ENCODE data around the gene SENP1.

The SENP1 gene

GRCh38 chr12:48013287-48013686, 92.6 kb downstream of the SENP1 start:
- Mint-ChIP-seq H3K9me3 (no peaks in the 10 kb centered on the region), H3K27ac (no peak overlapping the region), H3K4me1 (ENCODE audit: low read depth) (no peaks in the 10 kb centered on the region), H3K4me3 (no peak overlapping the region), H3K27me3 (peaks cover 44% of the 10 kb centered on the region), H3K36me3 (ENCODE audit: low read depth) (no peaks in the 10 kb centered on the region)

GRCh38 chr12:48012070-48012469, 93.8 kb downstream of the SENP1 start:
- Mint-ChIP-seq H3K4me3 (no peak overlapping the region), H3K27me3 (peaks cover 53% of the 10 kb centered on the region), H3K27ac (no peak overlapping the region), H3K9me3 (no peaks in the 10 kb centered on the region), H3K36me3 (ENCODE audit: low read depth) (no peaks in the 10 kb centered on the region), H3K4me1 (ENCODE audit: low read depth) (no peaks in the 10 kb centered on the region)

- Mint-ChIP-seq H3K4me1 (ENCODE audit: low read depth) (peaks cover 2% of the 10 kb centered on the region), H3K9me3 (no peaks in the 10 kb centered on the region), H3K27ac (no peak overlapping the region), H3K4me3 (no peak overlapping the region), H3K36me3 (ENCODE audit: low read depth) (no peaks in the 10 kb centered on the region), H3K27me3 (peaks cover 69% of the 10 kb centered on the region)
Measured at GRCh38 chr12:48010366-48010970, 95.4 kb downstream of the SENP1 start.

- Mint-ChIP-seq H3K4me1 (ENCODE audit: low read depth) (peaks cover 8% of the 10 kb centered on the region), H3K9me3 (no peaks in the 10 kb centered on the region), H3K36me3 (ENCODE audit: low read depth) (no peaks in the 10 kb centered on the region), H3K27me3 (peaks cover 75% of the 10 kb centered on the region), H3K27ac (no peak overlapping the region), H3K4me3 (no peak overlapping the region)
Measured at GRCh38 chr12:48009471-48009870, 96.4 kb downstream of the SENP1 start.

- H3K27me3 Mint-ChIP-seq: peaks cover 78% of the 10 kb centered on the region
- H3K36me3 Mint-ChIP-seq (ENCODE audit: low read depth): no peaks in the 10 kb centered on the region
- peaks cover 10% of the 10 kb centered on the region for H3K4me1 Mint-ChIP-seq (ENCODE audit: low read depth)
- no peaks in the 10 kb centered on the region for H3K9me3 Mint-ChIP-seq
- H3K27ac Mint-ChIP-seq: no peak overlapping the region
- H3K4me3 Mint-ChIP-seq: no peak overlapping the region
Measured at GRCh38 chr12:48008950-48009349, 96.9 kb downstream of the SENP1 start.

- peaks cover 16% of the 10 kb centered on the region for H3K4me1 Mint-ChIP-seq (ENCODE audit: low read depth)
- H3K4me3 Mint-ChIP-seq: no peak overlapping the region
- H3K27me3 Mint-ChIP-seq: peaks cover 84% of the 10 kb centered on the region
- no peak overlapping the region for H3K27ac Mint-ChIP-seq
- H3K36me3 Mint-ChIP-seq (ENCODE audit: low read depth): no peaks in the 10 kb centered on the region
- H3K9me3 Mint-ChIP-seq: no peaks in the 10 kb centered on the region
Measured at GRCh38 chr12:48008349-48008748, 97.5 kb downstream of the SENP1 start.

GRCh38 chr12:48007206-48007605, 98.7 kb downstream of the SENP1 start:
- no peak overlapping the region for H3K4me3 Mint-ChIP-seq
- H3K27ac Mint-ChIP-seq: no peak overlapping the region
- peaks cover 25% of the 10 kb centered on the region for H3K4me1 Mint-ChIP-seq (ENCODE audit: low read depth)
- no peaks in the 10 kb centered on the region for H3K36me3 Mint-ChIP-seq (ENCODE audit: low read depth)
- H3K9me3 Mint-ChIP-seq: no peaks in the 10 kb centered on the region
- H3K27me3 Mint-ChIP-seq: peaks cover 86% of the 10 kb centered on the region

- peaks cover 40% of the 10 kb centered on the region for H3K4me1 Mint-ChIP-seq (ENCODE audit: low read depth)
- no peak overlapping the region for H3K27ac Mint-ChIP-seq
- peaks cover 90% of the 10 kb centered on the region for H3K27me3 Mint-ChIP-seq
- no peaks in the 10 kb centered on the region for H3K36me3 Mint-ChIP-seq (ENCODE audit: low read depth)
- H3K4me3 Mint-ChIP-seq: no peak overlapping the region
- no peaks in the 10 kb centered on the region for H3K9me3 Mint-ChIP-seq
Measured at GRCh38 chr12:48005750-48006021, 100.2 kb downstream of the SENP1 start.

GRCh38 chr12:48005001-48005749, 100.7 kb downstream of the SENP1 start:
- no peak overlapping the region for H3K4me3 Mint-ChIP-seq
- no peaks in the 10 kb centered on the region for H3K36me3 Mint-ChIP-seq (ENCODE audit: low read depth)
- peaks cover 95% of the 10 kb centered on the region for H3K27me3 Mint-ChIP-seq
- H3K4me1 Mint-ChIP-seq (ENCODE audit: low read depth): peaks cover 40% of the 10 kb centered on the region
- H3K9me3 Mint-ChIP-seq: no peaks in the 10 kb centered on the region
- no peak overlapping the region for H3K27ac Mint-ChIP-seq

- peaks cover 40% of the 10 kb centered on the region for H3K4me1 Mint-ChIP-seq (ENCODE audit: low read depth)
- H3K27me3 Mint-ChIP-seq: peaks cover 96% of the 10 kb centered on the region
- peak within 1 kb of the TSS; percentile 69 for H3K4me3 Mint-ChIP-seq
- H3K9me3 Mint-ChIP-seq: no peaks in the 10 kb centered on the region
- H3K36me3 Mint-ChIP-seq (ENCODE audit: low read depth): no peaks in the 10 kb centered on the region
- H3K27ac Mint-ChIP-seq: no peak within 1 kb of the TSS
Measured at GRCh38 chr12:48004053-48004941, 101.6 kb downstream of the SENP1 start, which contains the start of gene COL2A1. COL2A1 (minus strand) TSS chr12:48004476; CDS start chr12:48004321, 155 bp downstream.

GRCh38 chr12:48003226-48004052, 102.4 kb downstream of the SENP1 start:
- H3K4me1 Mint-ChIP-seq (ENCODE audit: low read depth): peaks cover 40% of the 10 kb centered on the region
- H3K9me3 Mint-ChIP-seq: no peaks in the 10 kb centered on the region
- no peaks in the 10 kb centered on the region for H3K36me3 Mint-ChIP-seq (ENCODE audit: low read depth)
- H3K4me3 Mint-ChIP-seq: peak overlapping the region; percentile 69
- H3K27me3 Mint-ChIP-seq: peaks cover 93% of the 10 kb centered on the region
- H3K27ac Mint-ChIP-seq: no peak overlapping the region

GRCh38 chr12:48002773-48003218, 103.1 kb downstream of the SENP1 start:
- Mint-ChIP-seq H3K27me3 (peaks cover 93% of the 10 kb centered on the region), H3K4me3 (peak overlapping the region; percentile 69), H3K36me3 (ENCODE audit: low read depth) (no peaks in the 10 kb centered on the region), H3K27ac (no peak overlapping the region), H3K9me3 (no peaks in the 10 kb centered on the region), H3K4me1 (ENCODE audit: low read depth) (peaks cover 40% of the 10 kb centered on the region)

GRCh38 chr12:48002414-48002730, 103.5 kb downstream of the SENP1 start:
- Mint-ChIP-seq H3K27ac (no peak overlapping the region), H3K27me3 (peaks cover 92% of the 10 kb centered on the region), H3K4me1 (ENCODE audit: low read depth) (peaks cover 40% of the 10 kb centered on the region), H3K4me3 (peak overlapping the region; percentile 77), H3K36me3 (ENCODE audit: low read depth) (no peaks in the 10 kb centered on the region), H3K9me3 (no peaks in the 10 kb centered on the region)

- Mint-ChIP-seq H3K4me3 (peak overlapping the region; percentile 77), H3K27ac (peak overlapping the region; percentile 5), H3K9me3 (no peaks in the 10 kb centered on the region), H3K36me3 (ENCODE audit: low read depth) (no peaks in the 10 kb centered on the region), H3K27me3 (peaks cover 88% of the 10 kb centered on the region), H3K4me1 (ENCODE audit: low read depth) (peaks cover 40% of the 10 kb centered on the region)
Measured at GRCh38 chr12:48001505-48002413, 104.1 kb downstream of the SENP1 start.

Measured in stimulated activated naive CD8-positive, alpha-beta T cell treated with anti-CD3 and anti-CD28 coated beads, Interleukin-15, Interleukin-2, amounts not matched to agents 100 ng/mL and 50 ng/mL, for 24 hours (primary cell).